MM.1S (cell line): ENCODE measurements around the gene CHRNA4.

Experiments used
- DNase-seq: peaks from one replicate; pipeline ENCODE4 v3.0.0-alpha.2; 2015
- H2AFZ ChIP-seq: fragments of 300-600 bp; sonication (generic); 2 replicates; pipeline ENCODE4 v1.6.0; 2016; ENCODE audit warnings: antibody characterized with exemption, low read length
- H3F3A ChIP-seq: fragments of 300-600 bp; sonication (generic); 2 replicates; pipeline ENCODE4 v1.6.1; 2016; ENCODE audit warnings: mild to moderate bottlenecking, antibody characterized with exemption, low read length, moderate library complexity, mixed read lengths; ENCODE audit not compliant: insufficient read depth
- H3K27ac ChIP-seq: fragments of 300-600 bp; sonication (generic); 2 replicates; pipeline ENCODE4 v1.5.1; 2016; ENCODE audit warnings: mild to moderate bottlenecking, low read length
- H3K27me3 ChIP-seq: fragments of 300-600 bp; sonication (generic); replicated peaks from 2 replicates; pipeline ENCODE4 v1.6.0; 2016; ENCODE audit warnings: low read length; ENCODE audit not compliant: insufficient read depth
- H3K36me3 ChIP-seq: fragments of 300-600 bp; sonication (generic); replicated peaks from 2 replicates; pipeline ENCODE4 v1.6.1; 2016; ENCODE audit warnings: mild to moderate bottlenecking, low read length, mixed read lengths; ENCODE audit not compliant: insufficient read depth
- H3K4me1 ChIP-seq: fragments of 300-600 bp; sonication (generic); 2 replicates; pipeline ENCODE4 v1.6.1; 2016; ENCODE audit warnings: low read length, mixed read lengths
- H3K4me2 ChIP-seq: fragments of 300-600 bp; sonication (generic); 2 replicates; pipeline ENCODE4 v1.6.0; 2016; ENCODE audit warnings: low read depth, low read length
- H3K4me3 ChIP-seq: fragments of 300-600 bp; sonication (generic); 2 replicates; pipeline ENCODE4 v1.5.1; 2016; ENCODE audit warnings: low read length, mixed read lengths
- H3K79me2 ChIP-seq: fragments of 300-600 bp; sonication (generic); 2 replicates; pipeline ENCODE4 v1.6.1; 2016; ENCODE audit warnings: mixed run types, low read length, mixed read lengths
- H3K9ac ChIP-seq: fragments of 300-600 bp; sonication (generic); 2 replicates; pipeline ENCODE4 v1.6.1; 2016; ENCODE audit warnings: low read length, mixed read lengths
- H3K9me2 ChIP-seq: fragments of 300-600 bp; sonication (generic); replicated peaks from 2 replicates; pipeline ENCODE4 v1.6.1; 2016; ENCODE audit warnings: mild to moderate bottlenecking, low read length, mixed read lengths; ENCODE audit not compliant: insufficient read depth
- H3K9me3 ChIP-seq: fragments of 300-600 bp; sonication (generic); replicated peaks from 2 replicates; pipeline ENCODE4 v1.6.1; 2016; ENCODE audit warnings: mild to moderate bottlenecking, low read length, mixed read lengths; ENCODE audit not compliant: insufficient read depth
- H4K20me1 ChIP-seq: fragments of 300-600 bp; sonication (generic); 2 replicates; pipeline ENCODE4 v1.6.1; 2016; ENCODE audit warnings: mild to moderate bottlenecking, low read length, moderate library complexity, mixed read lengths; ENCODE audit not compliant: insufficient read depth
- EZH2 ChIP-seq: fragments of 300-600 bp; sonication (generic); optimal IDR thresholded peaks from 2 replicates; pipeline ENCODE3; 2017; ENCODE audit warnings: low read depth, mild to moderate bottlenecking, antibody characterized with exemption, low read length, mixed read lengths
- EZH2phosphoT487 ChIP-seq: fragments of 300-600 bp; sonication (generic); IDR thresholded peaks from 2 replicates; pipeline ENCODE4 v1.6.1; 2018; ENCODE audit warnings: antibody characterized with exemption, low read length
- TF ChIP-seq, protein P1 (sequence below): fragments of 300-600 bp; sonication (generic); IDR thresholded peaks from 2 replicates; pipeline ENCODE4 v1.5.1; 2016; ENCODE audit warnings: antibody characterized with exemption, low read length, mixed read lengths

Gene CHRNA4

GRCh38 chr20:63349516-63349895 lies 11.6 kb downstream of the CHRNA4 start:
- Histone ChIP-seq H3K4me2 (no peak overlapping the region), H3K9me3 (no peaks in the 10 kb centered on the region), H3K9ac (no peak overlapping the region), H2AFZ (no peak overlapping the region), H3K4me1 (no peaks in the 10 kb centered on the region), H3K36me3 (no peaks in the 10 kb centered on the region), H3F3A (no peaks in the 10 kb centered on the region), H3K27ac (no peak overlapping the region), H3K9me2 (no peaks in the 10 kb centered on the region), H3K79me2 (no peaks in the 10 kb centered on the region), H3K27me3 (peaks cover 48% of the 10 kb centered on the region), H3K4me3 (no peak overlapping the region), H4K20me1 (no peaks in the 10 kb centered on the region)
- DNase-seq = no peak
- TF ChIP-seq EZH2 (no peak), EZH2phosphoT487 (no peak)
- TF ChIP-seq, protein P1, sequence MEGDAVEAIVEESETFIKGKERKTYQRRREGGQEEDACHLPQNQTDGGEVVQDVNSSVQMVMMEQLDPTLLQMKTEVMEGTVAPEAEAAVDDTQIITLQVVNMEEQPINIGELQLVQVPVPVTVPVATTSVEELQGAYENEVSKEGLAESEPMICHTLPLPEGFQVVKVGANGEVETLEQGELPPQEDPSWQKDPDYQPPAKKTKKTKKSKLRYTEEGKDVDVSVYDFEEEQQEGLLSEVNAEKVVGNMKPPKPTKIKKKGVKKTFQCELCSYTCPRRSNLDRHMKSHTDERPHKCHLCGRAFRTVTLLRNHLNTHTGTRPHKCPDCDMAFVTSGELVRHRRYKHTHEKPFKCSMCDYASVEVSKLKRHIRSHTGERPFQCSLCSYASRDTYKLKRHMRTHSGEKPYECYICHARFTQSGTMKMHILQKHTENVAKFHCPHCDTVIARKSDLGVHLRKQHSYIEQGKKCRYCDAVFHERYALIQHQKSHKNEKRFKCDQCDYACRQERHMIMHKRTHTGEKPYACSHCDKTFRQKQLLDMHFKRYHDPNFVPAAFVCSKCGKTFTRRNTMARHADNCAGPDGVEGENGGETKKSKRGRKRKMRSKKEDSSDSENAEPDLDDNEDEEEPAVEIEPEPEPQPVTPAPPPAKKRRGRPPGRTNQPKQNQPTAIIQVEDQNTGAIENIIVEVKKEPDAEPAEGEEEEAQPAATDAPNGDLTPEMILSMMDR = no peak

GRCh38 chr20:63348828-63349515 lies 12.2 kb downstream of the CHRNA4 start:
- no peak for DNase-seq
- Histone ChIP-seq H3K9me2 (no peaks in the 10 kb centered on the region), H3K27ac (no peak overlapping the region), H3K9ac (no peak overlapping the region), H3K4me1 (no peaks in the 10 kb centered on the region), H3F3A (no peaks in the 10 kb centered on the region), H3K36me3 (no peaks in the 10 kb centered on the region), H3K4me3 (no peak overlapping the region), H3K79me2 (no peaks in the 10 kb centered on the region), H3K9me3 (no peaks in the 10 kb centered on the region), H3K27me3 (peaks cover 53% of the 10 kb centered on the region), H4K20me1 (no peaks in the 10 kb centered on the region), H3K4me2 (no peak overlapping the region), H2AFZ (no peak overlapping the region)
- TF ChIP-seq EZH2 = no peak
- TF ChIP-seq, protein P1 = no peak
- TF ChIP-seq EZH2phosphoT487 = no peak

- no peaks in the 10 kb centered on the region for H4K20me1 ChIP-seq
- H3K4me3 ChIP-seq = no peak overlapping the region
- no peaks in the 10 kb centered on the region for H3F3A ChIP-seq
- TF ChIP-seq EZH2phosphoT487 (no peak), EZH2 (no peak)
- TF ChIP-seq, protein P1 = no peak
- no peak overlapping the region for H3K9ac ChIP-seq
- H2AFZ ChIP-seq = no peak overlapping the region
- H3K36me3 ChIP-seq = no peaks in the 10 kb centered on the region
- H3K9me2 ChIP-seq = no peaks in the 10 kb centered on the region
- no peaks in the 10 kb centered on the region for H3K79me2 ChIP-seq
- peaks cover 61% of the 10 kb centered on the region for H3K27me3 ChIP-seq
- no peak overlapping the region for H3K27ac ChIP-seq
- no peak for DNase-seq
- H3K9me3 ChIP-seq = no peaks in the 10 kb centered on the region
- no peak overlapping the region for H3K4me2 ChIP-seq
- H3K4me1 ChIP-seq = no peaks in the 10 kb centered on the region
These were observed 13.0 kb downstream of the CHRNA4 start for GRCh38 chr20:63347950-63348827.
